HG03135 (cell line): ENCODE measurements around the gene GJC1.

Experiments
- ATAC-seq: cut with Tn5 transposase; IDR thresholded peaks from one replicate; pipeline ENCODE4 v1.9.1; 2021; ENCODE audit warnings: mild to moderate bottlenecking, moderate library complexity; ENCODE audit not compliant: unreplicated experiment

Gene GJC1

GRCh38 chr17:44829523-44830358, at the start of gene GJC1:
Gene GJC1 (minus strand): TSS chr17:44830287. CDS start chr17:44805817, 24,470 bp downstream.
- no peak for ATAC-seq

DNA sequence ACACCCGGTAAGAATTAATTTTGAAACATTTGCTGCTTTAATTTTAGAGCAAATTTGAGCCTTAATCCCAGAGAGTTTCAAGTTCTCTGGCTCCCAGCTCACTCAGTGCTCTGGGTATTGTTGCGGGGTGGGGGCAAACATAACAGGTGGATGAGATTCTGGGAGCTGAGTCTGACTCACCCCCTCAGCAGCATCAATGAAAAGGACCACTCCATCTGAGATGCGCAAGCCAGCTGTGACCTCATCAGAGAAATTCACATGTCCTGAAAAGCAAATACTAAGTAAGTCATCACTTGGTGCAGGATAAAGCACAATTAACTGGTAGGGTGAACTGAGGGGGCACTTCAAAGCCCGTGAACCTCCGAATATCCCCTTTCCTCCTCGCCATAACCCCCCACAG, 49.3 kb upstream of the GJC1 start:
- ATAC-seq: no peak

- no peak for ATAC-seq
Observed at GRCh38 chr17:44878627-44879221, 48.6 kb upstream of the GJC1 start.

- no peak for ATAC-seq
Observed at GRCh38 chr17:44877121-44877520, 47.0 kb upstream of the GJC1 start.

DNA sequence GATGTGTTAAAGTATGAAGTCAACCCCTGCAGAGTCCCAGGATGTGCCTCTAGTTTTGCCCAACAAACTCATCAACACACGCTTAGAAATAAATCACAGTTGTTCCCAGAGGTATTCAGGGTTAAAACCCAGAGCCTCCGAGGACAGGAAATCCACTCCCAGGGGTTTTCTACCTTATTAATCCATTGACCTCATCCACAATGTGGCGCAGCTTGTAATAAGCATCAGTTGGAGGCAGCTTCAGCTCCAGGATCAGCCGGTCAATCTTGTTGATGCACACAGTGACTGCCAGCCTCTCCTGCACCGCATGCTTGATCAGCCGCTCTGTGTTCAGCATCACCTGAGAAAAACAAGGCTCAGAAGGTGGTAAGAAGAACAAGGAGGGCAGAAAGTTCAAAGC, 45.7 kb upstream of the GJC1 start:
- ATAC-seq: no peak

DNA sequence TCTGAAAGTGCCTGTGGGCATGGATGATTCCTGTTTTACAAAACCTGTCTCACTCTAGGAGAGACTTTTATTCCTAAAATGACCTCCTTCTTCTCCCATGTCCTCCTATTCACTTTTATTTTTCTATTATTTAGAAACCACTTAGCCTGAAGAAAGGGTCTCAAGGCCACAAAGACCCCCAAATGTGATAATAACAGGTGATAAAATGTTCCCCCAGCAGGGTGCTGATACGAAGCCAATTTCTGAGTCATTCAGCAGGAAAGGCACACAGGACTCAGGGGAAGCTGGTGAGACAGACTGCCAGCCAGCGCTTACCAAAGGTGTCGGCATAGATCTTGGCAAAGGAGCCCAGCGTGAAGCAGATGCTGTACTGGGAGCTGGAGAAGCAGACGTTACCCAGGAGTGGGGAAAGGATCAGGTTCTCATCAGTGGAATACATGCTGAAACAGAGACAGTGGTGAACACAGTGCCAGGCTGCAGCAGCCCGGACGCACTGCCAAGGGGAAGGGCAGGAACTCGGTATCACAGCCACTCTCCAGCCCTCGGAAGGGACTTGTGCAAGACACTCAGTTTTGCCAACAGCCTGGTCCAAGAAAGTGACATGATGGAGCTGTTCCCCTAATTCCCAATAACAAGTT, 42.2 kb upstream of the GJC1 start:
- no peak for ATAC-seq

- ATAC-seq: no peak
Observed at GRCh38 chr17:44871556-44871955, 41.5 kb upstream of the GJC1 start.

DNA sequence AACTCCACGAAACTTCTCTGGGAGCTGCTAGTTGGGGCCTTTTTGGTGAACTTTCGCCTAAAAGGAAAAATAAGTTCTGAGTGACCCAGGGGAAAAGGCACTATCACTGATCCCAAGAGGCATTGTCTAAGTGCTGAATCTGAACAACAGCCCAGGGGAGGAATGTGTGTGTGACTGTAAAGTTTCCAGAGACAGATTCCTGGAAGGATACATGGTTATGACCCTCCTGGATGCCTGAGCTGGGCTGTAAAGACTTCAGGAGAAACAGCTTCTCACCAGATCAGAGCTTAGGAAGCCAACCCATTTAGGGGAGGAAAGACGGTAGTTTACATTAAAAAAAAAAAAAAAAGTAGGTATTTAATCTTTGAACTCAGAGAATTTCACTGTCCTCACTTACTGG, 37.8 kb upstream of the GJC1 start:
- no peak for ATAC-seq

DNA sequence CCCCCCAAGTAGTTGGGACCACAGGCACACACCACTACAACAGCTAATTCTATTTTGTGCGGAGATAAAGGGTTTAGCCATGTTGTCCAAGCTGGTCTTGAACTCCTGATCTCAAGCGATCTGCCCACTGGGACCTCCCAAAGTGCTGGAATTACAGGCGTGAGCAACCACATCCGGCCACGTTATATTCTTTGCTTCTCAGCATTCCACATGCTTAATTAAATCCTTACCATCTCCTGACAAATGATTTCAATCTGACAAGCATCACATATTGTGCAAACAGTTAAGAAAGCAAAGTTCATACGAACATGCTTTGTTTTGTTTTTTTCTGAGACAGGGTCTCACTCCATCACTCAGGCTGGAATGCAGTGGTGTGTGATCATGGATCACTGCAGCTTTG, 35.8 kb upstream of the GJC1 start:
- ATAC-seq: no peak

DNA sequence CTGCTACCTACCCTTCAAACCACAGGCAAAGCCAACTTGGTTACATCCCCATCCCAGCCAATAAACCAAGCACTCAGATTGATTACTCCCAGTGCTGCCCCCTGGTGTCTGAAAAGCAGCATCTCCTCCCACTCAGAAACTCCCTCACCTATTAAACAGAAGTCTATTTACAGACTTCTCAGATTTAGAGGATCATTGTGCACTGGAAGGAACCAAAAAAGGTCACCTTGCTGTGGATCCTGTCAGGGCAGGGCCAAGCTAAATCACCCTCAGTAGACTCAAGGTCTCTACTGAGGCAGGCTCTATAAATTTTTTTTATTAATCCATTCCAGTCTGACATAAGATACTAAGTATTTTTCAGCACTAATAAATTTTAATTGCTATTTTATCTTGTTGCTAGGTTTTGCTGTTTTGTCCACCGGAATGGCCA, 35.2 kb upstream of the GJC1 start:
- ATAC-seq: no peak

- ATAC-seq: no peak
Observed at GRCh38 chr17:44864831-44865230, 34.7 kb upstream of the GJC1 start.

- ATAC-seq: no peak
Observed at GRCh38 chr17:44863061-44863918, 33.2 kb upstream of the GJC1 start.

DNA sequence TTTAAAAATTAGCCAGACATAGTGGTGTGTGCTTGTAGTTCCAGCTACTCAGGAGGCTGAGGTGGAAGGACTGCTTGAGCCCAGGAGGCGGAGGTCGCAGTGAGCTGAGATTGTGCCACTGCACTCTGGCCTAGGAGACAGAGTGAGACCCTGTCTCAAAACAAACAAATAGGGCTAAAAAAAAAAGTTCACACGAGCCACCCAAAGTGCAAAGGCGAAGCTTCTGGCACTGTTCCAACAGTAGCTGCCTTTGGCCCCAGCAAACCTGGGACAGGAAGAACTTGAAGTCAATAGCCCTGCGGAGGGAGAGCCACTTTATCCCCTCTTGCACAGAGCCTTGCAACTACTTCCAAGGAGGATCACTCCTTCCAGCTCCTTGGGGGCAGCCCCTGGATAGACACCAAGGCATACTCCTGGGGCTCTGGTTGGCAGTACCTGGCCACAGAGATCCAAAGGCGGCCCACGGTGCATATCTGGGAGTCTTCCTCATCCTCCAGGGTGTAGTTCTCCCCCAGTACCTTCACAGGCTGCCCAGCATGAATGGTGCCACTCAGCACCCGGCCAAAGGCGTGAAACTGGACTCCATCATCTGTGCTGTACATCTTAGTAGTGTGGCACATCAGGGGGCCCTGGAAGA, 32.3 kb upstream of the GJC1 start:
- ATAC-seq: no peak

DNA sequence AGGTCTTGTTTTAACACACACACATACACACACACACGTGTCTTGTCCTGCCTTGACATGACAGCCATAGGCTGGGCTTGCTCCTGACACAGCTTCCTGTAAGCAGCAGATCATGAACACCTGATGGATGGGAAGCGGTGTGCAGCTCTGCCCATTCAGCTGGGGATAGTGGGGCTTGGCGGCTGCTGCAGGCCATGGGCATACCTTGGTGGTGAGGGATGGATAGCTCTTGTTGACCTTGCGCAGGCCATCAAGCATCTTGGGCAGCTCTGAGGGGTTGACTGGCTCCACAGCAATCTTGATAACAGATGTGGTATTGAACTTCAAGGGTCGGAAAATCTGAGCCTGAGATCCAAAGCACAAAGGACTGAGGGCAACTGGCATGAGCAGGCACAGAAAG, 29.6 kb upstream of the GJC1 start:
- ATAC-seq: no peak

DNA sequence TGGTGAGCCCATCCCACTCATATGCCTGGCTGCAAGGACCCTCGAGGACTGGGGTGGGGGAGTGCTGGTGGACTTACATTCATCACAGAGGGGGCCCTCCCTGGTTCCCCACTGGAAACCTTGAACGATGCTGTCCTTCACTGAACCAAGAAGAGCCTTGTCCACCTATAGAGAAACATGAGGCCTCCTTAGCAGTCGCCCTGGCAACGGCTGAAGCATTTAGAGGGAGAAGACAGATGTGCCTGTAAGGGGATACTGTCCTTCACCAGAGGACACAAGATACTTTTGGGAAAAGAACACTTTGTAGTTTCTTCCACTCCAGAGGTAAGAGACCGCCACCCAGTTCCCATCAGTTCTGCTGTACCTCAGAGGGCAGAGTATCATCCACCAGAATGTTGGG, 24.1 kb upstream of the GJC1 start:
- no peak for ATAC-seq

- no peak for ATAC-seq
Observed at GRCh38 chr17:44850612-44851011, 20.5 kb upstream of the GJC1 start.

- ATAC-seq: no peak
Observed at GRCh38 chr17:44850025-44850424, 19.9 kb upstream of the GJC1 start.

DNA sequence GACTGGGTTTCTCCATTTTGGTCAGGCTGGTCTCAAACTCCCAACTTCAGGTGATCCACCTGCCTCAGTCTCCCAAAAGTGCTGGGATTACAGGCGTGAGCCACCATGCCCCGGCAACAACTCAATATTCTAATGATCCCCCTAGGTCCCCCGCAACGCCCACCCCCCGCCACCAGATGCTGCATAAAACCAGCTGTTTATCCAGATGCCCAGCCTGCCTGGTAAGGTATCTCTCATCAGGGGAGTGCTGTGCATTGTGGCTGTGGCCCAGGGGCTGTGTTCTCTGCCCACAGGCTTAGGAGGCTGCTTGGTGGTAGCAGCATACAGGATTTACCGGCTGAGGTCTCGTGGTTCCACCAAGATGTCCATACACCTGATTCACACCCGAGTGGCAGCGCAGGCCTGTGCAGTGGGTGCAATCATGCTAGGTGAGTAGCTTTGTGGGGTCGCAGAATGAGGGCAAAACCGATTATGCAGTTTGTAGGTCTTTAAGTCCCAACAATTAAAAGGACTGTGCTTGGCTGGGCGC, 18.9 kb upstream of the GJC1 start:
- no peak for ATAC-seq

DNA sequence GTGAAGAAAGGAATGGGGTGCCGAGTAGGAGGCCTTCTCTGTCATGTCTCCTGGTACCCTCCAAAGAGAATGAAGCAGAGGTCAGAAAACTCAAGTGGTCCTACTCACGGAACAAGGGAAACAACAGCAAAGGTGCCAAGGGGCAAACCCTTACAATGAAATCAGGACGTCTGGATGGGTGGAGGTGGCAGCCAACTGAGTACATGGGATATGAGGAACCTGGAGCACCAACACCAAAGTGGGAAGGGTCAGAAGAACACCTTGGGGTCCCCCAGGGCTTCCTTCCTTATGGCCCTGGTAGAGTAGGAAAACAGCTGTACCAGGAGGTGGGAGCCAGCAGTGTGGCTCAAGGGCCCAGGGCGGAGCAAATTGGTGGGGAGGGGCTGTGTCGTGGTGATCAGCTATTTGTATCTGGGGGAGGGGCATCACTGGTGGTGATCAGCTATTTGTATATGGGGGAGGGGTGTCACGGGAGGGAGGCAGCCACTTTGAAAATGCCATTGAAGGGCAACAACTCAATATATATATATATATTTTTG, 18.2 kb upstream of the GJC1 start:
- no peak for ATAC-seq

- ATAC-seq: no peak
Observed at GRCh38 chr17:44847586-44847985, 17.5 kb upstream of the GJC1 start, which contains the start of gene HIGD1B. Gene HIGD1B (plus strand): TSS chr17:44847883. CDS start chr17:44848153, 270 bp downstream.
